ENCODE results near the gene WBP11.

DNA sequence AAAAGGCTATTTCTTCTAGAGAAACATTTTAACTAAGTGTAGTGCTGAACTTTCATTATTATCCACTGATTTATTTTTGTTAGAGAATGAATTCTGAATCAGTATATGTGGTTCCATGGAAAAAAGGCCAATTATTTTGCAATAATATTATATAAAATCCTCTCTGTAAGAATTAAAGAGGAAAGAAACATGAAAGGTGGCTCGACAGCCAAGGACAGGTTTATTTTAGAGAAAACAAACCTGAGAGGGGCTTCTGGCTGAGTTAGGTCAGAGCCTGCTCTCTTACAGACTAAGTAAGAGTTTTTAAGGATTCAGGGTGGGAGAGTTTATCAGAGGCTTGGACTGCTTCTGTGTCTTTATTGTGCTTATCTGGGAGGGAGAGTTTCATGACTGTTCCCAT lies 60.2 kb downstream of the WBP11 start:
- TF ChIP-seq, protein P1, sequence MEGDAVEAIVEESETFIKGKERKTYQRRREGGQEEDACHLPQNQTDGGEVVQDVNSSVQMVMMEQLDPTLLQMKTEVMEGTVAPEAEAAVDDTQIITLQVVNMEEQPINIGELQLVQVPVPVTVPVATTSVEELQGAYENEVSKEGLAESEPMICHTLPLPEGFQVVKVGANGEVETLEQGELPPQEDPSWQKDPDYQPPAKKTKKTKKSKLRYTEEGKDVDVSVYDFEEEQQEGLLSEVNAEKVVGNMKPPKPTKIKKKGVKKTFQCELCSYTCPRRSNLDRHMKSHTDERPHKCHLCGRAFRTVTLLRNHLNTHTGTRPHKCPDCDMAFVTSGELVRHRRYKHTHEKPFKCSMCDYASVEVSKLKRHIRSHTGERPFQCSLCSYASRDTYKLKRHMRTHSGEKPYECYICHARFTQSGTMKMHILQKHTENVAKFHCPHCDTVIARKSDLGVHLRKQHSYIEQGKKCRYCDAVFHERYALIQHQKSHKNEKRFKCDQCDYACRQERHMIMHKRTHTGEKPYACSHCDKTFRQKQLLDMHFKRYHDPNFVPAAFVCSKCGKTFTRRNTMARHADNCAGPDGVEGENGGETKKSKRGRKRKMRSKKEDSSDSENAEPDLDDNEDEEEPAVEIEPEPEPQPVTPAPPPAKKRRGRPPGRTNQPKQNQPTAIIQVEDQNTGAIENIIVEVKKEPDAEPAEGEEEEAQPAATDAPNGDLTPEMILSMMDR (IDR thresholded peaks at IDR 0.05), result no peak
- TF ChIP-seq ZFX (IDR thresholded peaks at IDR 0.05; ENCODE audit: borderline replicate concordance), result no peak

All from 22Rv1 (cell line).